ENCODE results near the gene RHBG.

GRCh38 chr1:156431366-156431765 is 62.4 kb downstream of the RHBG start:
- no peak for TF ChIP-seq CTCF (optimal IDR thresholded peaks at IDR 0.05 in 1 of 3, IDR thresholded peaks at IDR 0.05 in 1 of 3, conservative IDR thresholded peaks at IDR 0.05 in 1 of 3; ENCODE audit: extremely low read depth in 1 of 3, insufficient read depth in 2 of 3, low read length in 3 of 3)
- TF ChIP-seq EZH2 (IDR thresholded peaks at IDR 0.05; ENCODE audit: low read length), result no peak

Data from keratinocyte (primary cell).